Measurements from ENCODE around the gene LRRC42.

Gene LRRC42, protein sequence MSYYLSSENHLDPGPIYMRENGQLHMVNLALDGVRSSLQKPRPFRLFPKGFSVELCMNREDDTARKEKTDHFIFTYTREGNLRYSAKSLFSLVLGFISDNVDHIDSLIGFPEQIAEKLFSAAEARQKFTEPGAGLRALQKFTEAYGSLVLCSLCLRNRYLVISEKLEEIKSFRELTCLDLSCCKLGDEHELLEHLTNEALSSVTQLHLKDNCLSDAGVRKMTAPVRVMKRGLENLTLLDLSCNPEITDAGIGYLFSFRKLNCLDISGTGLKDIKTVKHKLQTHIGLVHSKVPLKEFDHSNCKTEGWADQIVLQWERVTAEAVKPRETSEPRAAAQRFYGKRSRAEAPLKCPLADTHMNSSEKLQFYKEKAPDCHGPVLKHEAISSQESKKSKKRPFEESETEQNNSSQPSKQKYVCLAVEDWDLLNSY

DNA sequence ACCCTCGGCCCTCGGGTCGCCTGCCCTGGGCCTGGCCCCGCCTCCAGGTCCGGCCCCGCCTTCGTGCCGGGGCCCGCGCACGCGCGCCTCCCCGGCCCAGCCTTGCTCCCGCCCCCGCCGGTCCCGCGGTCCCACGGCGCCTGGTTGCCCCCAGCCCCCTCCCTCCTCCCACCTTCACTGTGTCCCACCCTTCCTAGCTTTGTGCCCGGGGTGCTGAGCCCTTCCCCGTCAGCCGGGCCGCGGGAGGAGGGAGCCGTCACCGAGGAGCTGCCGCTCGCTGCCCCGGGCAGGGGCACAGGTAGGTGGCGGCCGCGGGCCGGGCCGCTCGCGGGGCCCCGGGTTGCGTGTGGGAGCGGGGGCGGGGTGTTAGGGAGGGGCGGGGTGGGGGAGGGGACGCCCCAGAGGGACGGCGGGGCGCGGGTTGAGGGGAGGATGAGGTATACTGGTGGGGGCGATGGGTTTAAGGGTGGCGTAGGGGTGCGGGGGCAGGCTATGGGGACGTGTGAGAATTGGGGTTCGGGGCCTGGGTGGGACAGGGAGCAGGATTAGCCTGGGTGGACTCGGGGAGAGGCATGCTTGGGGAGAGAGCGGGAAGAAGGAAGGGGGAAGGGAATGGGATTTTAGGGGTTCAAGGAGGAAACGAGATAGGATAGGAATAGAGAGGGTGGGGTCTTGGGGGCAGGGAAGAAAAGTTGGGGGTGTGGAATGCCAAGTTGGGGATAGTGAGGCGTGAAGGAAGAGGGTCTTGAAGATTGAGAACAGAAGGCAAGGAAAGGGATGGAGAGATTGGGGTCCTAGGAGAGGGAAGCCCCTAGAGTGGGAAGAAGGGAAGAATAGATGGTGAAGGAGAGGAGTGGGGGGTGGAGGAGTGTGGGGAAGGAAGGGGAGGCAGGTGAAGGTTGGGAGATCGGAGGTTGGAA is at the start of gene LRRC42:
TSS of gene LRRC42 (plus strand) at position 99 of the 920 bp plus-strand sequence. CDS start 5,650 bp downstream, outside the sequence.
- DNase-seq = no peak

DNA sequence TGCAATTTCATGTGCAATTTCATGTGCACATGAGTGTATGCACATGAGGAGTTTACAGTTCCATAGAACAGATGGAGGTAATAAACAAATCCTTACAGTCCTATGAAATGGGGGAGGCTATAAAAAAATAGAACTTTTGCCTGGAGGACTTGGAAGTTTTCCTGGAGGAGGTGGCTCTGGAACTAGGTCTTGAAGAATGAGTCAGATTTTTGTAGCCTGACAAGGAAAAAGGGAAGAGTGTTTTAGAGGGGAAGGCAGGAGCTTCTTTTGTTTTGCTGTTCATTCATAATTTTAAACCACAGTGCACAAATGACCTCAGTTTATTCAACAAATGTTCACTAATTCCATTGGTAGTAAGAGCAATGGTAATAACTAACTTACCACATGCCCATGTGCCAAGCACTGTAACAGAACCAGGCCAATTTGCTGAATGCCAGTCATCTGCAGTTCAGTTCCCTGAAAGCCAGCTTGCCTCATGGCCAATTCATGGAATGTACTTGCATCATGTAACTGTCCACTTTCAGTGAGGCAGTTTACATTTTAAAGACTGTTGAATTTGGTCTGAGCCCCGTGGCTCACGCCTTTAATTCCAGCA is 49.4 kb upstream of the LRRC42 start:
- DNase-seq = no peak

DNA sequence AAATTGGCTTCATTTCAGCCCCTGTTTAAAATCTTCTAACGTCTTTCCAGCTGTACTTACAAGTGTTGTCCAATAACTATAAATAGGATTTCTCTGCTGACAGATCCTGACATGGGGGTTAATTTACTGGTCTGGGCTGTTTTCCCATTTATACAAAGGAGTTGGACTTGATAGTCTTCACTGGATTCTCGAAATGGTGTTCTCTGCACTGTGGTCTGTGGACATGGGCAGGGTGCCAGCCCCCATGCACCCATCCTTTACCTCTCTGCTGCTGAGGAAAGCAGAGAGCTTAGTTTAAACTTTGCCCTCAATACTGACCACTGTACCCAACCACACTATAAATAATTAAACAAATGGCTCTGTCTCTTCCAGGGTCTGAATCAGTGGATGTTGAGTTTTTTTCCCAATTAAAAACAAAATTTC is 46.9 kb upstream of the LRRC42 start:
- DNase-seq = no peak

DNA sequence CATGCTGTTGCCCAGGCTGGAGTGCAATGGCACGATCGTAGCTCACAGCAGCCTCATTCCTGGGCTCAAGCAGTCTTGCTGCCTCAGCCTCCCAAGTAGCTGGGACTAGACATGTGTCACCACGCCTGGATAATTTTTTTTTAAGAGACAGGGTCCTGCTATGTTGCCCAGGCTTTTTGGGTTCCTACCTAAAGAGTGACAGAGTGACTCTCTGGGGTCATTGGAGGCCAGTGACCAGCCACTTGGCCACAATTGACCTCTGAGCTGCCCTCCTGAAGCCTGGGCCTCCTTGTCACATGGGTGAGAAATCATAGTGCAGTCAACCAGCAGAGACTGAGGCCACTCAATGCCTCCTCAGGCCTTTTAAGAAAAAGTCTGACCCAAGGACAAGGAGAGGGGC is 46.4 kb upstream of the LRRC42 start:
- no peak for DNase-seq

DNA sequence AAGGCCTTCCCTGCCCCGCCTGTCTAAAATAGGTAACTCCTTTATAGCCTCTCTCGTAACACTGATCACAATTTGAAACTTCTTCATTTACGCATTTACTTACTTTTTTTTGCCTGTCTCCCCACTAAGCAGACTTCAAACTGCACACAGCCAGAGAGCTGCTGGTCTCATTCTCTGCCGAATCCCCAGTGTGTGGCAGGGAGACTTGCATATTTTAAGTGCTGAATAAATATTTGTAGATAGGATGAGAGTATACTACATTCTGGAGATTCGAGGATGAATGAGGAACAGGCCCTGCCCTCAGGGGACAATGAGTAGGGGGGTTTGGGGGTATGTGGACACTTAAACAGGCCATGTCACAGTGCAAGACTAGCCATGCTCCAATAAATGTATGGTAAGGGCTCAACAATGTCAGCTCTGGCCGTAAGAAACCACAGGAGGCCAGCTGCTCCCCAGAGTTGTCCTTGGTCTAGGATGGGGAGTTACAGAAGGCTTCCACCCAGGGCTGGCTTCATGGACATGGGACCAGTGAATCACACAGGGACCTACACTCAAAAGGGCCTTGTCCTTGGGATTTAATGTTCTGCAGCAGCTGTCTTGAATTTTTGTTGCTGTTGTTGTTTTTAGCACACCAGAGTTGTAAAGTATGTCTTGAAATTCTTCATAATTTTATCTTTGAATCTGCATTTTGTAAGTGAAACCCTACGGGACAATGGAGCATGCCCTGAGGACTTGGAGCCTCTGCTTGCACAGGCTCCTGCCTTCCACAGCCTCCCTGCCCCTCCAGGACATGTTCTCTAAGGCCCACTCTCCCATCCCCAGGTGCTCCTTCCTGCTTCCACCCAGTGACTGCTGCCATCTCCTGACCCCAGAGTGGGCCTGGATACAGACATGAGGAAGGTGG is 43.7 kb upstream of the LRRC42 start:
- DNase-seq = no peak

DNA sequence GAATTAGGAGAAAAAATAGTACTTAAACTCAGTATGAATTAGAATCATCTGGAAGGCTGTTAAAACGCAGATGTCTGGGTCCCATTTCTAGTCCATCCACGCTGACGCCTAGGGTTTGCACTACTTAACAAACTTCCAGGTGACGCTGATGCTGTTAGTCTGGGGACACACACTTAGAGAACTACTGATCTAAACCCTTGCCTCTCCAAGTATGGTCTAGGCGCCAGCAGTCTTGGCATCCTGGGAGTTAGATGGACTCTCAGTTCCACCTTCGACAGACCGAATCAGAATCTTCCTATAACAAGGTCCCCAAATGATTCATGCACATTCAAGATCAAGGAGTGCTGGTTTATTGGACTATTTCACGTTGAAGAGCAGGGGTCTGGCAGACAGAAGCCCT is 40.6 kb upstream of the LRRC42 start:
- no peak for DNase-seq

DNA sequence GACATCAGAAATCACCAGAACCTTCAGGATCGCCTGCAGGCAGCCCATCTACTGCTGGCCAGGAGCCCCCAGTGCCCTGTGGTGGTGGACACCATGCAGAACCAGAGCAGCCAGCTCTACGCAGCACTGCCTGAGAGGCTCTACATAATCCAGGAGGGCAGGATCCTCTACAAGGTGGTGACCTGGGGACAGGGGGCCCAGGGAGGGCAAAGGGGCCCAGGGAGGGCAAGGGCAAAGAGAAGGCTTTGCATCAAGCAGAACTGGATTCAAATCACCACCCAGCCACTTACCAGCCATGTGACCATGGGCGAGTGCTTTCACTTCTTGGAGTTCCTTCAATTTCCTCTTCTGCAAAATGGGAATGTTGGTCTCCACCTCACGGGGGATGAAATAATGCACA is 40.0 kb upstream of the LRRC42 start:
- DNase-seq = no peak

DNA sequence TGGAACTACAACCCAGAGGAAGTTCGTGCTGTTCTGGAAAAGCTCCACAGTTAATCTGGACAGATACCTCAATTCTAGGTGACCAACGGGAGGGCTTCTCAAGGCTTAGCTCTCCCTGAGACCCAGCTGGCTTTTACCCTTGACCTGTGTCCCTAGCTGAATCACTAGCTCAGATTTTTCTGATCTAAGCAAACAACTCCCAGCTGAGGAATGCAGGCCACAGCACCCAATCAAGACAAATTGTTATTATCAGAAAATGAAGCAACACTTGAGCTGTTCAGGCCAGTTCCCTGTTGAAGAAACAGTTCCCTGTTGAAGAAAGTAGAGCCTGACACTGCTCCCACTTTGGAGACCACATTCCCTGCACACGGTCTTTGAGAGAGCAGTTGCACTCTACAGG is 36.2 kb upstream of the LRRC42 start:
- DNase-seq = no peak

DNA sequence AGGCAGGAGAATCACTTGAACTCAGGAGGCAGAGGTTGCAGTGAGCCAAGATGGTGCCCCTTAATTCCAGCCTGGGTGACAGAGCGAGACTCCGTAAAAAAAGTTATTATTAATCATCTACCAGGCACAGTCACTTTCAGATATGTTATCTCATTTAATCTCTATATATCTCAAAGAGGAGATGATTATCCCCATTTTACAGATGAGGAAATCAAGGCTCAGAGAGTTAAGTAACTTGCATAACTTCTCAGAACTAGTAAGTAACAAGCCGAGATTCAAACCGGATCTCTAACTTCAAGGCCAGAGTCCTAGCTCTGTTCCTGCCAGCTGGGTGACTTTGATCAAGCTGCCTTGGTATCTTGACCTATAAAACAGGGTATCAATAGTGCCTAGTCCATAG is 34.7 kb upstream of the LRRC42 start:
- DNase-seq = no peak

DNA sequence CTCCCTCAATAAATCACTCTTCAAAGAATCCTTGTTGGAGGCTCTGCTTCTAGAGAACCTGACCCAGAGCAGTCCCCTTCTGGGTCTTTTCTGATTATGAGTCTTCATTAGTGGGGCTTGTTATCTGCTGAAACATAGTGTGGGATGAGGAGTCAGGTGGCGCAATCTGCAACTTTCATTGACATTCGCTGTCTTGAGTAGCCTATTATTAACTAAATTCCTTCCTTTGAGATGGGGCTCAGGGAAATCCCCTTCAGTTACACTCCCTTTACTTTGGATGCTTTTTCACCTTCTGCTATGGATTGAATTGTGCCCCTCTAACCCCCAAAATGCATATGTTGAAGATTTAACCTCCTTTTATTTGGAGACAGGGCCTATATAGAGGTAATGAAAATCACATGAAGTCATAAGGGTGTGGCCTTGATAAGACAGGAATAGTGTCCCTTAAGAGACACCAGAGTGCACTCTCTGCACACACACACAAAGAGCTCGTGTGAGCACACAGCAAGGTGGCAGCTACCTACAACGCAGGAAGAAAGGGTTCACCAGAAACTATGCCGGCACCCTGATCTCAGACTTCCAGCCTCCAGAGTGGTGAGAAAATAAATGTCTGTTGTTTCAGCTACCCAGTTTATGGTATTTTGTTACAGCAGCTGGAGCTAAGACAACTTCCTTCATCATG is 32.7 kb upstream of the LRRC42 start:
- DNase-seq = no peak

DNA sequence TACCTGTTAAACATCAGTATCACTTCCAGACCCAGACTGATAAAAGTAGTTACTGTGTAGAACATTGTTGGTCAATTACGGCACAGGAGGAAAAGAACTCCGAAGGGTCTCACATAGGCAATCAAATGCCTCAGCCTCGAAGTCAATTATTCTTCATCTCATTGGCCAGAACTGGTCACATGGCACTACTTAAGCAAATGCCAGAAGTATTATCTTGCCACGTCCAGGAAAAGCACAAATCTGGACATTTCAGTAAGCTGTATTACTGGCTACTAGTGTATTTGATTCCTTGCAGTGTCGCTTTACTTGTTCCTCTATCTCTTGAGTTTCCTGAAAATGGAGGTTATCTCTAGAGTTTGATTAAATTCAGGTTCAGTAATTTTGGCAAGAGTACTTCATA is 27.8 kb upstream of the LRRC42 start:
- DNase-seq = no peak

DNA sequence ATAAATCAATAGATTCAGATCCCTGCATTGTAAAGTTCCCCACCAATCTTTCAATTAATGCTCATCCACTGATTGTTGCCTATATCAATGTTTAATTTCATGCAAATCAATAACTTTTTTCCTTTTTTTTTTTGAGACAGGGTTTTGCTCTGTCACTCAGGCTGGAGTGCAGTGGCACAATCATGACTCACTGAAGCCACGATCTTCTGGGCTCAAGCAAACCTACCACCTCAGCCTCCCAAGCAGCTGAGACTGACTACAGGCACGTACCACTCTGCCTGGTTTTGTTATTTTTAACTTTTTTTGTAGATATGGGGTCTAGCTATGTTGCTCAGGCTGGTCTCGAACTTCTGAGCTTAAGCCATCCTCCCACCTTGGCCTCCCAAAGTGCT is 26.5 kb upstream of the LRRC42 start:
- DNase-seq = no peak

DNA sequence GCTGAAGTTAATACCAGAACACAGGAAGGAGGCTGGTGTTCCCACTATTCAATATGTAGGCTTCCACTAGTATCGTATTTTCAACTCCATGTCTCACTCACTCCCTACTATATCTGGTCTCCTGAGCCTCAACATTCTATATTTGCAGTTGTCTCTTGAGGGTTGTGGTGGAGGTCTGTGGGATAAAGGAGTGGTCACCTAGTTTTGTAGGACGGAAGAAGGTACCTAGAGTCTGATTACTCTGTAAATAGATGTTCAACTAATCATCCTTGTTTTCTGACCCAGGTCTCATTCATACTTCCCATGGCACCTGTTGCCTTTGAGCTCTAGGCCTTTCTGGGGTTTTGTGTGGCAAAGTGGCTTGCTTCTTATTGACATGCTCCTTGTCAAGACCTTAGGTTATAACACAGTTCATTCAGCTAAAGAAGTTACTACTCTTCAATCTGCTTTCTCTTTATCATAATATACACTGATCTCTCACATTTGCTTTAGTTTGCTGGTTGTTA is 18.7 kb upstream of the LRRC42 start:
- DNase-seq = no peak

DNA sequence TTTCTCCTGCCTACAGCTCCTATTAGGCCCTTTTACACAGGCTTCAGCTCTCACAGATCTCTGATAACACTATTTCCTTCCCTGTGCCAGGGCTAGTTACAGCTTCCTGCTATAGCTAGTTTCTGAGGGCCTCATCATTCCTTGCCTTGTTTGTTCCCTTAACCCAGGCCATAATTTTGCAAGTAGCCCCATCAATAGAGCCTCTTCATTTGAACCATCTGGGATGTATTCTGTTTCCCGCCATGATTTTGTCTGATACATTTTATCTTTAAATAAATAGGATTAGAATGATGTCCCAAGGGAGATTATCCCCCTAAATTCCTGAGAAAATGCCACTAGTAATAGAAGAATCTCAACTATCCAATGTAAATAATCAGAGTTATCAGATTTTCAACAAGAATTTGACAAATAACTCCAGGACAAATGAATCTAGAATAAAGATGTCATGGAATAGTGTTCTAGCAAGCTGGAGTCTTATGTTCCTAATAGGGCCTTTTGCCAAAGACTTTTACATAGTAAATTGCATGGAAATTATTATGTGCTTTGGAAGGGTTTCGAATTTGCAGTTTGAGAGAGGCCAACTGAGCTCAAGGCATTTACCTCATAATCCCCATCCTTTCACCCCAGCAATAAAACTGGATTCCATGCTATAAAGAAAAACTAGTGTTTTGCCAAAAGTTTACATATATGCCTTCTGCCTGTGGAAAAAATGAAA is 16.7 kb upstream of the LRRC42 start:
- no peak for DNase-seq

DNA sequence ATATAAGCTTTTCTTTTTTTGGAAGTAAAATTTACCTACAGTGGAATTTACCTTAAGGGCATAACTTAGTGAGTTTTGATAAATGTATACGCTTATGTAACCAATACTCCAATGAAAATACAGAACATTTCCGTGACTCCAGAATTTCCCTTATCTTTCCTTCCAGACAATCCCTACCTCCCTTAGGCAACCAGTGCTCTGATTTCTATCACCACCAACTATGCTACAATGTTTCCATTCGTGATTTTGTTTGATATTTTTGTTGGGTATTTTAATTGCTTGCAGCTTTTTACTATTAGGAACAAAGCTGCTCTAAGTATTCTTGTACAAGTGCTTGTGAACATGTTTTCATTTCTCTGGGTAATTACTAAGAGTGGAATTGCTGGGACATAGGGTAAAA is 15.2 kb upstream of the LRRC42 start:
- DNase-seq = no peak

DNA sequence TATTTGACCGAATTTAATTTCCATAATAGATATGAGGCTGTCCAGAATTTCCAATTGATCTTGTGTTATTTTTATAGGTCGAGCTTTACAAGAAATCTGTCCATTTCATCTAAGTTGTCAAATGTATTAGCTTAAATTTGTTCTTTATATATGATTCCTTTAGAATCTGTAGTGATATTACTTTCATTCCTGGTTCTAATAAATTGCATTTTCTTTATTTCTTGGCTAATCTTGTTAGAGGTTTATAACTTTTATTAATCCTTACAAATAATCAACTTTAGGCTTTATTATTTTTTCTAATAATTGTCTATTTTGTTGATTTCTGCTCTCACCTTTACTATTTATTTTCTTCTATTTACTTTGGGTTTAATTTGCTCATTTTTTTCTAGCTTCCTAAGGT is 14.6 kb upstream of the LRRC42 start:
- no peak for DNase-seq

DNA sequence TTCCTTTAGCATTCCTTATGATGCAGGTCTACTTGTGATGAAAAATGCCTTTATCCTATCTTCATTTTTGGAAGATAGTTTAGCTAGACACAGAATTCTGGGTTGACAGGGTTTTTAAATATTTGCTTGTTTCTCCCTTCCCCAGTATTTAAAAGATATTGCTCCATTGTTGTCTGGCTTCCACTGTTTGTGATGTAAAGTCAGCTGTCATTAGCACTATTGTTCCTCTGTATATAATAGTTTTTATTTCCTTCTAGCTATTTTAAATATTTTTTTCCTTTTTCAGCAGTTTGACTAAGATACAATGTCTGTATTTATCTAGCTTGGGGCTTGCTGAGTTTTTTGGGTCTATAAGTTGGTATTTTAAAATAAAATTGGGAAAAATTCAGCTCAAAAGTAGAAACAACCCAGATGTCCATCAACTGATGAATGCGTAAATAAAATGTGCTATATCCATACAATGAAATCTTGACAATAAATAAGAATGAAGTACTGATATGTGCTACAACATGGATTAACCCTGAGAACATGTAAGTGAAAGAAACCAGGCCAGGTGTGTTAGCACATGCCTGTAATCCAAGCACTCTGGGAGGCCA is 11.9 kb upstream of the LRRC42 start:
- no peak for DNase-seq

DNA sequence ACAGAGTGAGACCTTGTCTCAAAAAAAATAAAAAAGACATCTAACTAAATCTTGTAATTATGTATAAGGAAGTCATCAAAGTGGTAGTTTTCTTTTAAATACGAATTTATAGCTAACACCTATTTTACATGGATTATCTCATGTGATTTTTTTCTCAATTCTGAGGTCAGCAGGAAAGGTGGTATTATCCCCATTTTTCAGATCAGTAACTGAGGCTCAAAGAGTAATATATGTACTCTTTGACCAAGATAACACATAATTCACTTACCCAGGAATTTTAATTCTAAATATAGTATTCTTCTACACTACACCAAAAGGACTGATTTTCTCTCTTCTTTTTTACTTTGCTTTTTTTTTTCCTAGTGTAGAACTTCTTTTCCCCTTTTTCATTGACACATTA is 9.7 kb upstream of the LRRC42 start:
- no peak for DNase-seq

DNA sequence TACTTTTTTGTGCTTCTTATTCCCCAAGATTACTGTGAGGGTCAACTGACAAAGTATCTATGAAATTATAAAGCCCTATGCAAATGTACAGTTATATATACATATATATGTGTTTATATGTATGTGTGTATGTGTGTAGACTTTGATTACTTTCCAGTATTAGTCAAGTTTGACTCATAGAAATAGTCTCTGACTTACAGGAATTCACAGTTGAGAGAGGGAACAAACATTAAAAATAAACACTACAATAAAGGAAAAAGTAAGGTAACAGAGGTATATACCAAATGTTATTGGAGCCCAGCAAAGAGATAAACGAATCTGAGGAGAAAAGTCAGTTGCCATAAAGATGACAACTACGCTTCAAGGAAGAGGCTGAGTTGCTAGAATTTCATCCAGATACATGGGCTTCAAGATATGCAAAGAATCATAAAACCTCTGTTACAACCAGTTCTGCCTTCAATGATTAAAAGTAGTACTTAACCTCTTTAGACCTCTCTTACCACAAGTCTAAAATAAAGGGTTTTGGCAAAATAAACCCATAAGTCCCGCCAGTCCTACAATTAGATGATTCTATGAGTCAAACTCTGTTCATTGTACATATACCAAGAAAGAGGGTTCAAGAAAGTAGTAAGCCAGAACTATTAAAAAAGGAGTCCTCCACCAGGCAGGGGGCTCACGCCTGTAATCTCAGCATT is 7.9 kb upstream of the LRRC42 start:
- DNase-seq = no peak

Data from islet precursor cell (in vitro differentiated cells).